Calu3 (cell line): ENCODE data around the gene PCID2. TPM values are rescaled to one million over a fixed set of nuclear protein-coding genes. Genes with fewer than 3 reads are reported as not detected.

Experiments used
- BruUV-seq: library from RNA; stranded (reverse); fragments of 400-500 nt; replicated peaks from 2 replicates; lab custom pipeline; 2021; lab: Mats Ljungman, UMichigan
- CTCF ChIA-PET: fragments of 300-600 bp; sonication (Branson Sonifier 250); formaldehyde crosslinking; loops from one replicate; lab custom pipeline; 2022; ENCODE audit warnings: antibody characterized with exemption; lab: Charles Lee
- DNase-seq: peaks from one replicate; pipeline ENCODE4 v3.0.0; 2022
- H3K27ac Mint-ChIP-seq: one replicate; pipeline ENCODE4 v1.8.0; 2022; ENCODE audit warnings: mixed read lengths; ENCODE audit not compliant: unreplicated experiment
- H3K27me3 Mint-ChIP-seq: one replicate; pipeline ENCODE4 v1.8.0; 2022; ENCODE audit warnings: mixed read lengths; ENCODE audit not compliant: unreplicated experiment
- H3K36me3 Mint-ChIP-seq: one replicate; pipeline ENCODE4 v1.8.0; 2022; ENCODE audit warnings: mild to moderate bottlenecking, moderate library complexity, mixed read lengths; ENCODE audit not compliant: insufficient read depth, unreplicated experiment
- H3K4me1 Mint-ChIP-seq: one replicate; pipeline ENCODE4 v1.8.0; 2022; ENCODE audit warnings: mild to moderate bottlenecking, low read depth, mixed read lengths; ENCODE audit not compliant: unreplicated experiment
- H3K4me3 Mint-ChIP-seq: one replicate; pipeline ENCODE4 v1.8.0; 2022; ENCODE audit warnings: mild to moderate bottlenecking, low read depth, moderate library complexity, mixed read lengths; ENCODE audit not compliant: unreplicated experiment
- H3K9me3 Mint-ChIP-seq: one replicate; pipeline ENCODE4 v1.8.0; 2022; ENCODE audit warnings: low read depth, mixed read lengths; ENCODE audit not compliant: unreplicated experiment
- CTCF ChIP-seq: fragments of 200-600 bp; IDR thresholded peaks from one replicate; pipeline ENCODE4 v1.8.0; 2022; ENCODE audit warnings: antibody characterized with exemption; ENCODE audit not compliant: unreplicated experiment
- intact Hi-C: fragments of 100-400 bp; cut with micrococcal nuclease; formaldehyde crosslinking; loops from one replicate; pipeline ENCODE4 v1.10.0; 2022; ENCODE audit not compliant: unreplicated experiment
- total RNA-seq: library from RNA; stranded (reverse); gene quantifications from 2 replicates; pipeline ENCODE4 v1.2.3, GENCODE V29; 2022

Gene PCID2
- total RNA-seq, 1 experiment from 2014 or later: 21.2 TPM

DNA sequence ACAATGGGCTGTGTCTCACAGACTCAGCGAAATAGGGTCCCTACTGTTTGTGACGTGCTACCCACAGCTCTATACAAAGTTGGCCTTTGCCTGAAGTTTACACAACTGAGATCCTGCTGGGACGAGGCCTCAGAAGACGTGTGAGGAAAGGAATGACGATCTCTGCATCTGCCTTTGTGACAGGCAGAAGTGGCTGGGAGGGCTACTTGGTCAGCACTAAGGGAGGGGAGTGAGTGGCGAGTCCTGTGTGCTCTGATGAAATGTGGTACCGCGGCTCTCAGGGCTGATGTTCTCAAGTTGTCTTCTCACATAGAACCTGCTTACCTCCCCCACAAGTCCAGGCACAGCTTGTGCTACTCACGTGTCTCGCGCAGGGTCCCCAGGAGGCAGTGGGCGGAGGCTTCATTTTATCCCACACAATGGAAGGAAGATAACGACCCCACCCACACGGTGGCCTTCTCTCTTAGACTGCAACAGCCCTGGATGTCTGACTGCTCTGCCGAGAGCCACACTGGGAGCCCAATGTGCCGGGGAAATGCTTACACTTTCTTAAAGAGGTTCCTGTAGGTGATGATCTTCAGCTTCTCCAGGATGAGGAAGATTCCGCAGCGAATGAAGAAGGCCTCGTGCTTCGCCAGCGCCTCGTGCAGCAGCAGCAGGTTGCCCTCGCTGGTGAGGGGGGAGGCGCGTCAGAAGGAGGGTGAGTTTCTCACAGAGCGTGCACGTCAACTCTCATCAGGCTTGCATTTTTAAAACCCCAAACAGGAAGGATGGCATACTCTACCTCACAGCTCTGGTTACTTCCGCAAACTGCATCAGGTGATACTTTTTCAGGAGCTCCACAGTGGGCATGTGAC, 28.9 kb downstream of the PCID2 start:
- H3K9me3 Mint-ChIP-seq: no peaks in the 10 kb centered on the region
- BruUV-seq: no TSS peak
- no peaks in the 10 kb centered on the region for H3K27me3 Mint-ChIP-seq
- no peaks in the 10 kb centered on the region for H3K4me1 Mint-ChIP-seq
- H3K4me3 Mint-ChIP-seq: no peak overlapping the region
- intact Hi-C loops: no loop called here
- H3K36me3 Mint-ChIP-seq: peaks cover 10% of the 10 kb centered on the region
- no peak overlapping the region for H3K27ac Mint-ChIP-seq
- no peak for TF ChIP-seq CTCF
- CTCF ChIA-PET: no interaction called here
- DNase-seq: no peak

GRCh38 chr13:113178896-113179167, 29.6 kb downstream of the PCID2 start:
- DNase-seq: no peak
- H3K27ac Mint-ChIP-seq: no peak overlapping the region
- TF ChIP-seq CTCF: no peak
- H3K4me3 Mint-ChIP-seq: no peak overlapping the region
- H3K9me3 Mint-ChIP-seq: no peaks in the 10 kb centered on the region
- intact Hi-C loops: no loop called here
- BruUV-seq: no TSS peak
- CTCF ChIA-PET: no interaction called here
- H3K27me3 Mint-ChIP-seq: no peaks in the 10 kb centered on the region
- H3K4me1 Mint-ChIP-seq: no peaks in the 10 kb centered on the region
- peaks cover 10% of the 10 kb centered on the region for H3K36me3 Mint-ChIP-seq

DNA sequence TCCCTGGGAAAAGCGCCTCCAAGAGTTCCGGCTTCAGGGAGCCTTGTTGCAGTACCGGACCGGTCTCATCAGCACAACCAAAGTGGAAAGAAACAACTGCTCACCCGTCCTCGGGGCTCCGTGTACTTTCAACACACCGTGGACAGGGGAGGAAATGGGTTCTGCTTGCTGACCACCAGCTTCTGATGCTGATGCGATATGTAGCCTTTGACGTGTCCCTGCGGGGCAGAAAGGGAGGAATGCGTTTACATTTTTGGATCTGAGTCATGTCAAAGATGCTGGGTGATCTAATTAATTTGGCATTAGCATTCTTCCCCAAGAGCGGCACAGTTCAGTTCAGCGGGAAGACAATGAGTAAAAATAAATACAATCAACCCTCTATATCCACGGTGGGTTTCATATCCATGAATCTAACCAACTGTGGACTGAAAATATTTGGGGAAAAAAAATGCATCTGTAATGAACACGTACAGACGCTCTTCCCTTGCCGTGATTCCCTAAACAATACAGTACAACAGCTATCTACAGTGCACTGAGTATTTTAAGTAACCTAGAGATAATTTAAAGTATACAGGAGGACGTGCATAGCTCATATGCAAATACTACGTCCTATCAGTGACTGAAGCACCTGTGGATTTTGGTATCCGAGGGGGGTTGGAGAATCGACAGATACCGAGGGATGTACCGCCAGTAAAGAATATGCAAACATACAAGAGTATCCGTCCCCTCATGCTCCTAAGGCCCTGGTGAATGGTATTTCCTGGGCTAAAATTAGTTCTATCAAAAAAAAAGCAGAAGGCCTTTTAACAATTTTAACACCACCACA, 30.2 kb downstream of the PCID2 start:
- Mint-ChIP-seq H3K36me3 (peaks cover 10% of the 10 kb centered on the region), H3K27me3 (no peaks in the 10 kb centered on the region), H3K4me3 (no peak overlapping the region), H3K9me3 (no peaks in the 10 kb centered on the region), H3K4me1 (no peaks in the 10 kb centered on the region), H3K27ac (no peak overlapping the region)
- DNase-seq: no peak
- no TSS peak for BruUV-seq
- intact Hi-C loops: no loop called here
- TF ChIP-seq CTCF: no peak
- CTCF ChIA-PET: no interaction called here

DNA sequence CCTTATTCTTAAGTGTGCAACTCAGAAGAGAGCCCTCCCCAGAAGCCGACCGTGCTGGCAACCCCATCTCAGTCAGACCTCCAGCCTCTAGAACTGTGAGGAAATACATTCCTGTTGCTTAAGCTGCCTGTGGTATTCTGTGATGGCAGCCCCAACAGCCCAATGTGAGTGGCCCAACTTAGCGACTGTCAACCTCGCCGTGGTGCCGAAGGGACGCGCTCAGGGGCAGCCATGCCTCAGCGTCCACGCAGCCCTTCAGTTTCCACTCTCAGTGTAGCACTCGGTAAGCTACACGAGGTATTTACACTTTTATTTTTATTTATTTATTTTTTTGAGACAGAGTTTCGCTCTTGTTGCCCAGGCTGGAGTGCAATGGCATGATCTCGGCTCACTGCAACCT, 31.6 kb downstream of the PCID2 start:
- Mint-ChIP-seq H3K4me3 (no peak overlapping the region), H3K27ac (no peak overlapping the region)

More for the DNA sequence above, 31.6 kb downstream of the PCID2 start:
- DNase-seq: no peak
- intact Hi-C loops: no loop called here
- Mint-ChIP-seq H3K9me3 (no peaks in the 10 kb centered on the region), H3K27me3 (no peaks in the 10 kb centered on the region), H3K4me1 (no peaks in the 10 kb centered on the region), H3K36me3 (peaks cover 10% of the 10 kb centered on the region)
- no peak for TF ChIP-seq CTCF
- CTCF ChIA-PET: no interaction called here
- BruUV-seq: no TSS peak
